T-helper 2 cell (primary cell): Measurements from ENCODE around the gene CTAG1A.
"Not testable (repeated sequence)": the region's sequence is repeated elsewhere in the genome, so short reads cannot be mapped to it uniquely, and the experiment has no call there.

Experiments
- DNase-seq, 5 experiments: peaks; one replicate each; pipeline versions ENCODE4 v3.0.0 to v3.0.0-alpha.2; 2012 to 2022
- total RNA-seq, 2 donors: gene quantifications; one replicate each; lab custom pipeline; 2026; lab: John Stamatoyannopoulos, UW

CTAG1A gene
- 0 reads per million in 2 donors for total RNA-seq

DNA sequence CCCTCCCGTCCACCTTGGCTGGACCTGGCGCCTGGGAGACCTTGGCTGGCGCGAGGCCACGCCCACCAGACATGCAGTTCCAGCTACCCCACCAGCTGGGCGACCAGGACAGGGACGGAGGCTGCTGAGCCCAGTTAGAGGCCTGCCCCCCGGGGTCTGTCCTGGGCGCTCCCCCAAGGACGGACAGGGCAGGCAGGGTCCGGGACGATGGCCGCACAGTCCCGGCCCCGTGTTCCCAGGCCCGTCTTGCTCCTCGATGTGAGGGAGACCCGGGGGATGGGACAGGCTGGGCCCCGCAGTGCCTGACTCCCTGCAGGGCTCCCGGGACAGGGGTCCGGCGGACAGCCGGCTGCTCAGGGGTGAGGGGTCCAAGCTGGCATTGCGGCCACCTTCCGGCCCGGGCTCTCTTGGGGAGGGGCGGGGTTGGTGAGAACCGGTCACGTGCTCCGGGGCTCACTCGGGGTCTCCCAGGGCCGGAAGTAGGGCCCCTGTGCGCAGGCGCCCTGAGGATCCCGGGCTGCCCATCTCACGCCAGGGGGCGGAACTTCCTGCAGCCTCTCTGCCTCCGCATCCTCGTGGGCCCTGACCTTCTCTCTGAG lies at the start of gene CTAG1A:
CTAG1A (plus strand) TSS at position 549 of the 599 bp plus-strand sequence. CDS start 74 bp downstream, outside the sequence.
- not testable (repeated sequence) for DNase-seq

DNA sequence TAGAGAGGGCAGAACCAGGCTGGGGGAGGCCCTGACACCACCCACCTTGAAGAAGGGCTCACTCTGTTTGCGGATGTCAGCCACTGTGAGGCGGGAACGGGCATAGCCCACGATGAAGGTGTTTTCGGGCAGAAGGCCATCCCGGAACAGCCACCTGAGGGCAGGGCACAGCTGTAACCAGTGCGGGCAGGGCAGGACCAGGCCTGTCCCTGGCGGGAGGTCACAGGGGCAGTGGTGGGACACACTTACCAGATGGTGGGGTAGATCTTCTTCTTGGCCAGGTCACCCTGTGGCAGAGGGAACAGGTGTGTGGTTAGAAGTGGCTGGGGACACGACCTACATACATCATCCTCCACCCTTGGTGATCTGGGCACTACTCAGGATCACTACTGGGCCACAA lies 49.0 kb upstream of the CTAG1A start:
- no peak for DNase-seq

DNA sequence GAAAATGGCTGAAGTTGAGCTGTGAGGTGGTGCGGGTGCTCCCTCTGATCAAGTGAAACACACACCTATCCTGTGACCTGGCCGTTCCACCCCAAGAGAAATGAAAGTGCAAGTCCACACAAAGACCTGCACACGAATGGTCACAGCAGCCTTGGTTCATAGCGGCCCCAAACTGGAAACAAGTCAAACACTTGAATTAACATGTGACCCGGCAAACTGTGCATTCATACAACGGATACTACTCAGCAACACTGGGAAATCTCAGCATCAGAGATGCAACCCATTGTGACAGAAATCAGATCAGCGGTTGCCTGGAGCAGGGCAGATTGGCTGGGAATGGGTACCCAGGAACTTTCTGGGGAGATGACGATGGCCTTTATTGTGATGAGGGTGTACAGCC lies 45.9 kb upstream of the CTAG1A start:
- no peak for DNase-seq

DNA sequence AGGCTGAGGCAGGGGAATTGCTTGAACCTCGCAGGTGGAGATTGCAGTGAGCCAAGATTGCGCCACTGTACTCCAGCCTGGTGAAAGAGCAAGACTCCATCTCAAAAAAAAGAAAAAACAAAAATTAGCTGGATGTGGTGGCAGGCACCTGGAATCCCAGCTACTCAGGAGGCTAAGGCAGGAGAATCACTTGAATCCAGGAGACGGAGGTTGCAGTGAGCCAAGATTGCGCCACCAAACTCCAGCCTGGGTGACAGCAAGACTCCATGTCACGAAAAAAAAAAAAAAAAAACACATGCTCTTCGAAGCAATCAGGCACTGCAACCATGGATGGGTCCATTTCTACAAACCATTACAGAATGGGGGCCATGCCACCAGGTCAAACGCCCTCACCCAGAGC lies 44.6 kb upstream of the CTAG1A start:
- DNase-seq, result not testable (repeated sequence)

DNA sequence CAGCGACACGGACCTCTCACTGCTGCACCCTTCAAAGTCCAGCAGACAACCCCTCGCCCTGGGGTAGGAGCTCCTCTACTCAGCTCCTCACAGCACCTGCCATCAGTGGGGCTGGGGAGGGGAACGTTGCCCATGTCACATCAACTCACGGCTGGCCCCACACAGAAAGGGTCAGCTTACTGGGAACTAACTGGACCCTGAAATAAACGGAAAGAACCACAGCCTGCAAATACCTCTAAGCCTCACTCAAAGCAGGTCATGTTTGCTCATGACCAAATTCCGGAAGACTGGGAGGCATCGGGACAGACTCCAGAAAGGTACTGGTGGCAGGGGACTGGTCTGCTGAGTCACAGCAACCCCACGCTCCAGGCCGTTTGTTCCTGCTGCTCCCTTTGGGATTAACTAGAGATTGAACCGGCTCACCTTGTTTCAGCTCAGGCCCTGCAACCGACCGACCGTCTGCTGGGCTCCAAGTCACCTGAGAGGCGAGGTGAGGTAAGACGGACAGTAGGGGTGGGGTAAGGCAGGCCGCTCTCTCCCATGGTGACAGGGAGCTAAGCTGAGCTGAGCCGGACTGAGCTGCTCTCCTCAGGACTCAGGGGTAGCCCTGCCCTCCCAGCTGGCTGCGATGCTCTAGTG lies 43.9 kb upstream of the CTAG1A start:
- no peak for DNase-seq

DNA sequence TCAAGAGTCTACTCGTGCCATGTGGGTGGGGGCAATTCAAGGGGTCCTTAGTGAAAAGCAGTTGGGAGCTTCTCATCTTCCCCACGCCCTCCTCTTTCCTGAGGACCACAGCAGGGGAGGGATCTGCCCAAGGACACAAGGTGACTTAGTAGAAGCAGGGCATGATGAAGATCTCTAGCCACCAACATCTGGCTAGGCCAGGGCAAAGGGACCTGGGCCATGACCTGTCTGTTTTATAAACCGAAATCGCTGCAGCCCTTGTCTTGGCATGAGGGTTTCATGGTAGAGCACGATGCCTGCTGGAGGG lies 43.4 kb upstream of the CTAG1A start:
- no peak for DNase-seq

DNA sequence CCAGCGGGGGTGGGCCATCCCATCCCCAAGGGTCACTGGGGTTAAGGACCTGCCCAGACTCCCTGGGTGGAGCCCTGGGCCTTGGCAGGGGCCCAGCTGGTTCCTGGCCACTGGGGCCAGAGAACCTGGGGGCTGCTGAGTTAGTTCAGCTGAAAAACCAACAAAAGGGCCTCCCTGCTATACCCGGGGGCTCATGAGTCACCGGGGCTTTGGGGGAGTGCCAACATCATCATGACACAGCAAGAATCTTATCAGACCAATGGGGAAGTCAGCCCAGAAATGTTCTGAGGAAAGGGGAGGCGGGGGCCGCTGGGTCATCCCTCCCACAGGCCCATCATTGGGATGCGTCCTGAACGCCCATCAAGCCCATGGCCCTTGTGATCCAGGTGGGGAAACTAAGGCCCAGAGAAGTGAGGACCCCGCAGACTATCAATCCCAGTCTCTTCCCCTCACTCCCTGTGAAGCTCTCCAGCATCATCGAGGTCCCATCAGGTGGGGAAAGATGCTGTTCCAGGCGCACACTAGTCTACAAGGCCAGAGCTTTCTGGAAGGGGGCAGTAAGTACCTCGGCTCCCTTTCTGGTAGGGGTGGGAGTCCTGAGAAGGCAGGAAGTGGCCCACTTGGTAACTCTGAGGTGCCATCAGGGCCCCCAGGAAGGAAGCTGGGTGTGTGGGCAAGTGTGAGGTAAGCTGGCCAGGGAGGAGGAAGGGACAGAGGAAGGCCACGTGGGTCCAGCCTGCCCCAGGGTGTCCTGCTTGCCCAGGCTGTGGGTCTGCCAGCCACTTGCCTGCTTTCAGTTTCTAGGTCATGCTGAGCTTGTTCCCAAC lies 42.8 kb upstream of the CTAG1A start:
- DNase-seq, result peak in 3 of 5 experiments; percentile 15 to 46 (median 31)

DNA sequence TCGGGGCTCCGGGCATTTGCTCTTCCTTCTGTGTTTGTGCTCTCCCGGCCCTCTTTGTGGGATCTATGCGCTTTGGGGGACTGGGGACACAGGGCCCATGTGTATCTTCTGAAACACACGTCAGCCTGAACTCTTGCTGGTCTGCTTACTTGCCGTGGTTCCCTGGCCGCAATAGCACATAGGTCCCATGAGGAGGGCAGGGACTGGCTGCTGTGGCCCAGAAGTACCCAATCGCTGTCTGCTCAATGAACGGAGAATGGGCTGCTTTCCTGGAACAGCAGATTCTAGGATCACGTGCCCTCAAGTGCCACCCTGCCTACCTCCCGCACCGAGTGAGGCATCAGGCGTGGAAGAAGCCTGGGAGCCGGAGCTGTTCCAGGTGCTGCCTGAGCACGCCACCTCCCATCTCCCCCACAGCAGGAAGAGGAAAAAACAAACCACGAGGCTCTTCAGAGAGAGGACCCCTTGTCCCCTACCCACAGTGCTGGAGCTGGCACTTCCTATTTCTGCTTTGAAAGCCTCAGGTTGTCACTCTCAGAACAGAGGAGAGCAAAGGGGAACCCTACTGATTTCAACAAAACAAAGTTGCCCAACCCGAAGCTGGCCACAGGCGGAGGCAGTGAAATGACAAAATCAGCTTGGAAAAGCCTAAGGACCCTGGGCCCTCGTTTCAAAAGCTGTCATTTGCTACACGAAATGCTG lies 42.1 kb upstream of the CTAG1A start:
- peak in 1 of 5 experiments; percentile 33 for DNase-seq

DNA sequence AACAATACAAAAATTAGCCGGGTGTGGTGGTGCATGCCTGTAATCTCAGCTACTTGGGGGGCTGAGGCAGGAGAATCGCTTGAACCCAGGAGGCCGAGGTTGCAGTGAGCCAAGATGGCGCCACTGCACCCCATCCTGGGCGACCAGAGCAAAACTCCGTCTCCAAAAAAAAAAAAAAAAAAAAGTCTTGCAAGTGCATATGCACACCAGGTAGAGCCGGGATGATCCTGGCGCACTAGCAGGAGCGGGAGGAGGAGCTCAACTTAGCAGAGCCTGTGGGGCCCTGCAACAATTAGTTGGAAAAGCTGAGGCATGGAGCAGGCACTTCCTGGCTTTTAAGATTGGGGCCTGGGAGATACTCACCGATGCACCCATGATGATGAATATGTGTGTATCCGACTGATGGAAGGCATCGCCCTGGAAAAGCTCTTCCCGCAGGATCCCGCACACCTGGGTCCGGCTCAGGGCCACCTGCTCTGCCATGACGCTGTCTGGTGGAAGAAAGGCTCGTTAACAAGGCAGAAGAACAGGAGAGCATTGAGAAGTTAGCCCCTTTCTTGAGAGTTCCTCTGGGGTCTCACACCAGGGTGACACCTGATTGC lies 39.2 kb upstream of the CTAG1A start:
- DNase-seq, result no peak

DNA sequence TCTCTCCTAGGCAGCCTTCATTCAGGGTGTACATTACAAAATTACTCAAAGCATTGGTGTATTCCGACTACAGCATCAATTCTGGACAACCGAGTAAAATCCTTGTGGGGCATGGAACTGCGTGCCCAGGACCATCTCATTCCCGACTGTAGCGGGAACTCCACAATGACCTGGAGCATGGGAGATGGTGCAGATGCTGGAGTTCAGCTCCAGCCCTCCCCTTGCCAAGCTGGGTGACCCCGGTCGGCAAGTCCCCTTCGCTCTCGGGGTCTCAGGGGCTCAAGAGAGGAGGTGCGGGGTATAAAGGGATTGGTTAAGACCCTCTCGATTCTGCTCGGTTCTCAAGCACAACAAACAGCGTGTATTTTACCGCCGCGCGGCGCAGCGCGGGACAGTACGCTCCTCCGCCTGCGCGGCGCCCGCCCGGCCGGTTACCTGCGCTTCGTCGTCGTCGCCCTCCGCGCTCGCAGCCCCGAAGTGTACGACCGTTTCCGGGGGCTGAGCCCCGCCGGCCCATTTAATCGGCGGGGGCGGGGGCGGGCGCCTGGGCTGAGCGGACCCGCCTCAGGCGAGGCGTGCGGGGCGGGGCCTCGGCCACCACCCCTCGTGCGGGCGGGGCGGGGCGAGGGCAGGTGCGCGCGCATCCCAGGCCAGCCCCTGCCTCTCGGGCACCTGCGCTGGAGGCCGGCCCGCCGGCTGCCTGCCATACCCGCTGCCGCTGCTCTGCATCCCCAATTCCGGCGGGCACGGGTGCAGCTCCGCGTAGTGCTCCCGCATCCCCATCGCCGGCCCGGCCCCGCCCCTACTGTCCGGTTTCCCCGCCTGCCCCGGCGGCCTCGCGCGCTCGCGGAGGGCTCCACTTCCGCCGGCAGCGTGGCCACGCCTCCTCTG lies 38.3 kb upstream of the CTAG1A start, which contains the start of gene G6PD:
G6PD (minus strand) TSS at position 493 of the 891 bp plus-strand sequence. CDS start 691 bp downstream, outside the sequence.
- peak; percentile 63 to 85 (median 75) for DNase-seq

DNA sequence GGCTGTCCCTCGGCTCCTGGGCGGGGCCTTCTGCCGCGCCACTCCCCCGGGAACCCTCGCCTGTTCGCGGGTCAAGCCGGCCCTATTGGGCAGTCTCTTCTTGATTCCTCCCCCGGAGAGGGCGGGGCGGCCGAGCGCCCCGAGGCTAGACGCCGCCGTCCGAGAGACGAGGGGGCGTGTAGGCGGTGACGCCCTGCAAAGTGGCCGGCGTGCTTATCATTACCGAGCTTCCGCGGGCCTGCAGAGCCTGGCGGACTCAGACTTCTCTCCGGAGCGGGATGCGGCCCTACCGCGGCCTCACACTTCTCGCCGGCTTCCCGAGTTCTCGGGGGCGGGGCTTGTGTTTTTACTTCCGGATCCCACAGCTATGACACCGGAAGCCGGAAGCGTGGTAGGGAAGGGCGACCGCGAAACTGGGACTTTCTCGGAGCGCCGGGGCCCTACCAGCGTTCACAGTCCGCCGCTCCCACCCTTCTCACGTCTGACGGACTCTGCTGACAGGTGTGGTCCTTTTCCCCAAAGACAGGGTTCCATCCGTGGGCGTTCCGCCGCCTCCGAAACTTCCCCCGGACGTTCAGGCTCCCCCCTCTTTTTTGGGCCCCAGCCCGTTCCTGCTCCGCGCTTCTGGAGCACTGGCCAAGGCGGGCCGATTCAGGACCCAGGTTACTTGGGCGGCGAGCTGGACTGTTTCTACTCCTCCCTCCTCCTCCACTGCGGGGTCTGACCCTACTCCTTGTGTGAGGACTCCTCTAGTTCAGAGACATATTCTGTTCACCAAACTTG lies 37.5 kb upstream of the CTAG1A start, which contains the start of gene IKBKG:
IKBKG (plus strand) TSS at position 376 of the 783 bp plus-strand sequence. CDS start 4,383 bp downstream, outside the sequence.
- peak; percentile 72 to 92 (median 82) for DNase-seq

DNA sequence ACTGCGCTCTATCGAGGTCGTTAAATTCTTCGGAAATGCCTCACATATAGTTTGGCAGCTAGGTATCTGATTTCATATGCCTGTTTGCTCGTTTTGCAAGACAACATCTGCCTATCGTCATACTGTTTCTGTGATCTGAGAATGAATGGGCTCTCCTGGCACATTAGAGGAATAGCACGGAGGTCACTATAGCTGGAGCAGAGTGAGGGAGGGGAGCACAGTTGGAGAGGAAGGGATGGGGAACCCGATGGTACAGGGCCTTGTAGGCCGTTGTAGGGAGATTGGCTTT lies 37.0 kb upstream of the CTAG1A start:
- DNase-seq, result no peak

DNA sequence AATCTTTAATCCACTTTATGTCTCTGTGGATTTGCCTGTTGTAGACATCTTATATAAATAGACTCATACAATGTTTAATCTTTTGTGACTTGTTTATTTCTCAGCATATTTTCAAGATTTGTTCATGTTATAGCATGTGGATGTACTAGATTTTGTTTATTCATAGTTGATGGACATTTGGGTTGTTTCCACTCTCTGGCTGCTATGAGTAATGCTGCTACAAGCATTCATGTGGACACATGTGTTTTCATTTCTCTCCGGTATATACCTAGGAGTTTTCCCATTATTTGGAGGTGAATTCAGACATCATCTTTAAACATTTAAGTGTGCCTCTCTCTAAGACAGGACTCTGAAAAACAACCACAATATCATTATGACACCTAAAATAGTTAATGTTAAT lies 35.2 kb upstream of the CTAG1A start:
- no peak for DNase-seq

DNA sequence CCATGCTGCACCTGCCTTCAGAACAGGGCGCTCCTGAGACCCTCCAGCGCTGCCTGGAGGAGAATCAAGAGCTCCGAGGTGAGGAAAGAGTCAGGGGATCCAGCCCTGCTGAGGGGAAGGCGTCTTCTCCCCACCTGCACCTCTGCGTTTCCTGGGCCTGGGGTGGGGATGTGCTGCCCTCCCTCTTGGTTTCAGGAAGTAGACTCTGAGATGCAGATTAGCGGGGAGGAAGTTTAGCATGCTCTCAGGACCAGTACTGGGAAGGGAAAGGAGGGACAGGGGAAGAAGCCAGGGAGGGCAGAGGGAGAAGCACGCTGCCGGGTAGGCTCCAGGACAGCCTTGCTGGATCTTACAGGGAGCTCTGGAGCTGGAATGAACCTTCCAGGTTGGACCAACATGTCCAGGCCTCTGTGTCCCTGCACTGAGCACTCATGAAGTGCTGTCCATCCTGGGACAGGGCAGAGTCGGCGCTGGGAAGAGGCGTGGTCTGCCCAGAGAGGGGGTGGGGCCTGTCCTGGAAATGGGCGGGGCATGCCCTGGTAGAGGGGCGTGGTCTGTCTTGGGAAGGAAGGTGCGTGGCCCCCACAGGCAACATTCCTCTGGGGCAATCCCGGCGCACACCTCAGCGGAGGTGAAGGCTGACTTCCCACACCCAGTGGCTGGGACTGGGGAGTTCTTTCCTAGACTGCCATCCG lies 32.7 kb upstream of the CTAG1A start:
- not testable (repeated sequence) for DNase-seq

DNA sequence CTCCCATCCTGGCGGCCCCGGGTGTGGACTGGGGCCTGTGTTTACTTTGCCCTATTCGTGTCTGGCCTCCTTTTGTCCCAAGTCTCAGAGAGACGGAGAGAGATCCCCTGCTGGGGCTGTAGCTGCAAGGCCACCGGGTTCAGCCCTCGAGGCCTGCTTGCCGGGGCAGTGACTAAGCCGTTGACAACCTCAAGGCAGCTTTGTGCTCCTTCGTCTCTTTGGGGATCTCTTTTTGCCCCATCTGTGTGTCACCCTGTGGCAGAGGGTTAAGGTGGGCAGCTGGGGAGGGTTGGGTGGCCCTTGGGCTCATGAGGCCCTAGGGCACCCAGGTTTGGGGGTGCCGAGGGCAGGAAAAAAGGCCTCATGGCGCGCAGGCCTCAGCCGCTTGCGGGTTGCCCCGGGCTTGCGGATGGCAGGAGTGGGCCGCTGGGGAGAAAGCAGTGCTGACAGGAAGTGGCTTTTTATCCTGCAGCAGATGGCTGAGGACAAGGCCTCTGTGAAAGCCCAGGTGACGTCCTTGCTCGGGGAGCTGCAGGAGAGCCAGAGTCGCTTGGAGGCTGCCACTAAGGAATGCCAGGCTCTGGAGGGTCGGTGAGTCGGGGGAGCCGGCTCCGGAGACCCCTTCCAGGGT lies 26.8 kb upstream of the CTAG1A start:
- DNase-seq, result not testable (repeated sequence)

DNA sequence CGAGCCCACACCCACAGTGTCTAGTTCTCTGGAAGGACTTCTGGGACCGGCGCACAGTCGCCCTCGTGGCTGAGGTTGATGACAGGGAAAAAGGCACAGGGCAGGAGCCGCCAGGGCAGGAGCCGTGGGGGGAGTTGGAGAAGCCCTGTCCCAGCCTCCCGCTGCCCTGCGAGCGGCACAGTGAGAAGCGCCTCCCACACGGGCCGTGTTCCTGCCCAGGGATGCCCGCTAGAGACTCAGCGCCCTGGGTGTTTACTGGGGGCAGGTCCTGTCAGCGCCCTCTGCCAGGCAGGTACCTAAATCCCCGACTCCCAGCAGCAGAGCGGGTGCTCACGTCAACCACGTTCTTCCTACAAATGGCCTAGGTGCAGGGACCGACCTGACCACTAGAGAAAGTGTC lies 26.0 kb upstream of the CTAG1A start:
- DNase-seq, result not testable (repeated sequence)

DNA sequence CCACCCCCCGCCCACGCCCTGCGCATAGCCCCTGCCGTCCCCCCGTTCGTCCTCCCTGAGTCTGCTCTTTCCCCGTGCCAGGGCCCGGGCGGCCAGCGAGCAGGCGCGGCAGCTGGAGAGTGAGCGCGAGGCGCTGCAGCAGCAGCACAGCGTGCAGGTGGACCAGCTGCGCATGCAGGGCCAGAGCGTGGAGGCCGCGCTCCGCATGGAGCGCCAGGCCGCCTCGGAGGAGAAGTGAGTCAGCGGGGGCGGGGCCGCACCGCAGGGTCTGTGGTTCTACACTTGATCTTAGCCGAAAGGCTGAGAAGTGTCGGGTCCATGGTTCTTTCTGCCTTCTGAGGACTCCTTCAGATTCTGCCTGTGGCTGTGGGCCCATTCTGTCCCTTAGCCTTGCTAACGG lies 24.6 kb upstream of the CTAG1A start:
- not testable (repeated sequence) for DNase-seq

DNA sequence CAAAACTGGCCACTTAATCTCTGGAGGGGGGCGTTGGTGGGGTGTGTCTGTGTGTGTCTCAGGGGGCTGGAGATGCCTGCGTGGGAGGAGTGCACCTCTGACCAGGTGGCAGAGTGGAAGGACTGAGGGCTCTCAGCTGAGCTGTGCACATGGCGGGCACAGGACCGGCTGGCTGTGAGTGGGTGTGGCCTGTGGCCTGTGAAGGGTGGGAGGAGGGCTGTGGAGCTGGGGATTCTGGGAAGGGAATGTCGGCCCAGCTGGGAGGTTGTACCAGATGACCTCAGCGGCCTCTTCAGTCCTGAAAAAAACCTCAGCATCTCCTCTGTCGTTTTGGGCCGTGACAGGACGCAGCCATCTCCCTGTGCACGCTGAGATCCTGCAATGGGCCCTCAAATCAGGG lies 22.6 kb upstream of the CTAG1A start:
- not testable (repeated sequence) for DNase-seq

DNA sequence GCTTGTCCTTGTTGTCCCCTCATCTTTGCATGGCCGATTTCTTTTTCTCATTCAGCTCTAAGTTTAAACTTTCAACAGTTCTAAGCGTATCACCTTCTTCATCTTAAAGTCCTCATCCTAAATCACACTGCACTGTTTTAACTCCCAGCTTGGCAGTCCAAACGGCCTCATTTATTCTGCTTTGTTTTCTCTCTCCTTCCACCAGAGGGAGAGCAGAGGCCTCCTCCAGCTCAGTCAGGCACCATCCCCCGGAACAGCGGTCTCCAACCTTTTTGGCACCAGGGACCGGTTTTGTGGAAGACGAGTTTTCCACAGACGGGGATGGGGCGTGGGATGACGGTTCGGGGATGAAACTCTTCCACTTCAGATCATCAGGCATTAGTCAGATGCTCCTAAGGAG lies 14.6 kb upstream of the CTAG1A start:
- DNase-seq, result not testable (repeated sequence)

DNA sequence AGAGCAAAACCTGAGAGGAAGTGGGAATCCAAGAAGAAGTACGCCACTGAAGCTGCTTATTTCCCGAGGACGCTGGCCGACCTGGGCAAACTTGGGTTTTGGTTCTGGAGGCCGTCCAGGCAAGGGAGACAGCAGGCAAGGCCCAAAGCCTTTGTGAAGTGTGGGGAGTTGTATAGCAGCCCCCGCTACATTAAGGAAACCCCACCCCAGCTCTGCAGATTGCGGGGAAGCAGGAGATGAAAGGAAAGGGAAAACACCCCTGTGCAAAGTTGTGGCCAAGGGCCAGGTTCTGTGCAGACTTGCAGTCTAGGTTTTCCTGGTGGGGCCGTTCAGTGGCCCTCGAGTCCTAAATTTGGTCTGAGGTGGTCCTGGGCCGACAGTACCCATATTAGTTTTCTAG lies 11.9 kb upstream of the CTAG1A start:
- DNase-seq, result not testable (repeated sequence)
